ENCODE data around the gene S100A8.
"Not testable (repeated sequence)": the region's sequence is repeated elsewhere in the genome, so short reads cannot be mapped to it uniquely, and the experiment has no call there.

The S100A8 gene

GRCh38 chr1:153415850-153416570 is 25.1 kb upstream of the S100A8 start, which contains the start of gene S100A7A:
TSS of gene S100A7A (plus strand) at chr1:153416520. CDS start at chr1:153418083, 1,563 bp downstream.
- DNase-seq: no peak

- DNase-seq: not testable (repeated sequence)
Measured at GRCh38 chr1:153413961-153414360, 23.1 kb upstream of the S100A8 start.

DNA sequence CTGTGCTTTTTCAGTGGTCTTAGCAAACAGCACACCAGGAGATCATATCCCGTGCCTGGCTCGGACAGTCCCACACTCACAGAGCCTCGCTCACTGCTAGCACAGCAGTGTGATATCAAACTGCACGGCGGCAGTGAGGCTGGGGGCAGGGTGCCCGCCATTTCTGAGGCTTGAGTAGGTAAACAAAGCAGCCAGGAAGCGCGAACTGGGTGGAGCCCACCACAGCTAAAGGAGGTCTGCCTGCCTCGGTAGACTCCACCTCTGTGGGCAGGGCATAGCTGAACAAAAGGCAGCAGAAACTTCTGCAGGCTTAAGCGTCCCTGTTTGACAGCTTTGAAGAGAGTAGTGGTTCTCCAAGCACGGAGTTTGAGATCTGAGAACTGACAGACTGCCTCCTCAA is 16.4 kb upstream of the S100A8 start:
- DNase-seq: not testable (repeated sequence)

DNA sequence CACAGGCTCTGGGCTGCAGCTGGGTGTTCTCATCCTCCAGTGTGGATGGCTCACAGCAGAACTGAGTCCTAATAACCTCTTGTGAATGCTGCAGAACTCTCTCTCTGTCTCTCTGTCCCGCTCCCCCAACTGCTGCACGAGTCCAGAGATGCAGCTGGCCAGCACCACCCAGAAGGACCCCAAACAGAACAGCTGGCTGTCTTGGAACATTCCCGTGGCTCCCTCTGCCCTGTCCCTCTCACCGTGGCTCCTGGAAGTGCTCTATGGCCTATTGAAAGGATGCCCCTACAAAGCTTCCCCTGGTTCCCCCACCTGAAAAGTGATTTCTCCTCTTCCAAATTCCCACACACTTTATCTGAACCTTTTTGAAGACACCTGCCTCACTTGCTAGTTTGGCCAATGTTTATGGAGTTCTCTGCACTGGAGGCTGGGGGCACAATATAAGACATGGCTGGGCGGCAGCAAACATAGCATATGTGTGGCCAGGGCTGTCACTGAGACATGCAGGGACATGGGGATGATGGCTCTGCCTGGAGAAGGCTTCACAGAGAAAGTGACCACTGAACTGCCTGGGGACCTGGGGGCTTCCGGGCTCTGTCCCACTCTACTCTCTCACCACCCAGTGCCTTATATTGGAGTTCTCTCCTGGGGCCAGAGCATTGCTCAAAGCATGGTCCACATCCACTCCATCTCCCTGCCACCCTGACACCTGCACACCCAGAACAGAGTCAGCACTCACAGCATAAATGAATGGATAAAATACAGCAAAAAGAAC is 15.1 kb upstream of the S100A8 start:
- DNase-seq: not testable (repeated sequence)

DNA sequence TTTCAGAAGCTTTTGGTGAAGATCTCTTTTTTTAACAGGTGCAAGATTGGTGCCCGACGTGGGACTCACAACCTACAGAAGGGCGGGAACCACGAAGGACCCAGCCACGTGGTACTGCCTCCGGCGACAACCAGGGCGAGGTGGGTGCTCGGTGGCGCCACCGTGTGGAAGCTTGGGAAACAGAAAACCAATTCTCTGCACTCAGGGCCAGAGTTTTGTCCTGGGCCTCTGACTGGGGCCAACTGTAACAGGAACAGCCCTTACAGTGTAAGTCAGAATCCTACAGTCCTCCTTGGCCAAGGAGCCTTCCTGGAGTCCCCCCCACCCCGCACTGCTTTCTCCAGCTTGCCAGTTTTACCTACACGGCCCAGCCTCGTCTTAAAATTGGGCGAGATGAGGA is 13.9 kb upstream of the S100A8 start:
- DNase-seq: no peak

DNA sequence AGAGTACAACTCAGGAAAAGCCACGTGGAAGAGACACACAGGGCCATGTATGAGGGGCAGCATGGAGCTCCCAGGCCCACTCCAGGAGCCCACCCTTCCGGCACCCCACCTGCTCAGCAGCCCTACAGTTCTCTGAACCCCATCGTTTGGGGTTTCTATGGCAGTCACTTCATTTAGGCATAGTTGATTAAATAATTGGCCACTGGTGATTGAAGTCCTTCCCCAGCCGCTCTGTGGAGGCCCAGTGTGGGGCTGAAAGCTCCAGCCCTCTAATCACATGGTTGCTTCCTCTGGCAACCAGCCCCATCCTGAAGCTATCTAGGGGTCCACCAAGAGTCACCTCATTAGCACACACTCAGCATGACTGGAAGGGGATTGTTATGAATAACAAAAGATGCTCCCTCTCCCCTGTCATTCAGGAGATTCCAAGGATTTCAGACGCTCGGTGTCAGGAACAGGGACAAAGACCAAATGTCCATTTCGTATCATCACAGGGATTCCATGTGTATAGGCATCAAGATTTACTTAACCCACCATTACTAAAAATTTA is 13.3 kb upstream of the S100A8 start:
- no peak for DNase-seq

DNA sequence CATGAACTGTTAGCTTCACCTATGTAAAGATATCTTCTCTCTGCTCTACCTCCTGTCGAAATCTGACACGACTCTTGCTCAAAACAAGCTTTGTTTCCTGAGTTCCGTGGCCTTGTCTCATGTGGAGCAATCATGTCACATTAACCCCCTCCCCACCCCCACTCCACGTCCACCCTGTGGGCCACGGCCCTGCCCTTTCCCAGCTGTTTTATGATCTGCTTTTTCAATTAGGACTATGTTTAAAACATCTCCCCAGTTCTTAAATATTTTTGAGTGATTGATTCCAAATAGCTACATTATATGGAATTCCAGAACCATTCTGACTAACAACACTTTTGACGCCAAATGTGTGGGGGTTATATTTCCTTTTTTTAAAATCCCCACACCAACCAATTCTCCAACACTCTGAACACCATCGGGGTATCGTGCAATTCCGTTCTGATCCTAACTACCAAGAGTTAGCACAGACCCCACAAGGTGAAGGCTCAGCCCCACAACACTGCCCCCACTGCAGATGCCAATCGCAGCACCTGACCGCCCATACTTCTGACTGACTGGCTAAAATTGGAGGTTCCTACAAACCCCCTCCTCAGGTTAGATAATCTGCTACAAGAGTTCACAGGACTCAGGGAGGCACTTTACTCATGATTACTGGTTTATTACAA is 12.7 kb upstream of the S100A8 start:
- DNase-seq: no peak

GRCh38 chr1:153402226-153402625 is 11.4 kb upstream of the S100A8 start:
- DNase-seq: no peak

GRCh38 chr1:153401461-153401860 is 10.6 kb upstream of the S100A8 start:
- no peak for DNase-seq

- DNase-seq: no peak
Measured at GRCh38 chr1:153400244-153400643, 9.4 kb upstream of the S100A8 start.

GRCh38 chr1:153399401-153400055 is 8.7 kb upstream of the S100A8 start:
- DNase-seq: no peak

GRCh38 chr1:153397924-153398651 is 7.2 kb upstream of the S100A8 start:
- DNase-seq: no peak

GRCh38 chr1:153397051-153397923 is 6.4 kb upstream of the S100A8 start:
- DNase-seq: no peak

DNA sequence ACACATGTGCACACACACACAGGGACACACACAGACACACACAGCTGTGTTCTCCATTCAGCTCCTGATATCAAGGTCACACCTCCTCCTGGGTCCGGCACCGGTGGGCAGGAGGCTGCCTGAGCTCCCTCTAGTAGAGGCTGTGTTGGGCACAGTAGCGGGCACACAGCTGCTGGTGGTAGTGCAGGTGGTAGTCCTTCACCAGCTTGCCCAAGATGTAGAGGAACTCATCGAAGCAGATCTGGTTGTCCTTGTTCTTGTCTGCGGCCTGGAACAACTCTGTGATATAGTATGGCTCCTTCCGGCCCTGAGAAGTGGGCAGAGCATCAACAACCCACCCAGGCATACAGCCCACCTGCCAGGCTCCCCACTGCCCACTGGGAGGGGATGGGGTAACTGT is 5.6 kb upstream of the S100A8 start:
- no peak for DNase-seq

DNA sequence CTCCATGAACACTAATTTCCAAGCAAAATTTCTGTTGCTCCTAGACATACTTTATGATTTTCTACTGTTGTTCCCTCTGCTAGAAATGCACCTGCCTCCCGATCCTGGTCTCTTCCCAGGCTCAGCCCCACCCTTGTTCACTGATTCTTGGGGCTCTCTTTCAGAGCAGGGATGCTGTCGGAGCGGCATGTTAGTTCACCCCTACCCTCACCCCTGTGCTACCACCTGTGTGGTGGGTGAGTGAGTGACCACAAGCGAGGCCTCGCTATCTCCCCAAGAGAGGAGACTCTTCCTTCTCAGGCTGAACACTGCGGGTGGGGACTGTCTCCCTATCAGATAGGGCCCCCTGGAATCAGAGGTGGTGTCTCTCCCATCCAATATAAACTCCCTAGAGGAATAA is 4.9 kb upstream of the S100A8 start:
- DNase-seq: no peak

DNA sequence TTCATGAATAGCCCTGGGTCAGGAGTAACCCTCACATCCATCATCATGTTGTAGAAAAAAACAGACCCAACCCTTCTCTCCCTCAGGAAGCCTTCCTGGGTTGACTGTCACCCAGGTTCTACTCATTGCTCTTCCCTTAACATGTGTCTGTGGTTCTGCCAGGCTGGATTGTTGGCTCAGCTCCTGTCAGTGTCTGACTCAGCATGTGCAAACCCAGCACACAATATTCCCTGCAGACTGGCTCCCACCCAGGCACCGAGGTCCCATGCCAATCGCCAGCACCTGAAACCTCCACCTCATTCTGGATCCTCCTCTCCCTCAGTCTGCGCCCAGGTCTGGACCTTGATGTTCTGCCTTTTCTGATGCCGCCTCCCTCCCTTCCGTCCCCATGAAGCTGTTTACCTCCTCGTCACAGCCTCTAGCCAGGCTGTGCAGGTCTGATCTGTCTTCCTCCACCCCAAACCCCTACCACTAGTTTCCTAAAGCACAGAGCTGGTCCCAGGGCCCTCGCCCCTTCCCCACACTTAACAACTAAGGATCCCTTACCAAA is 4.3 kb upstream of the S100A8 start:
- DNase-seq: no peak

DNA sequence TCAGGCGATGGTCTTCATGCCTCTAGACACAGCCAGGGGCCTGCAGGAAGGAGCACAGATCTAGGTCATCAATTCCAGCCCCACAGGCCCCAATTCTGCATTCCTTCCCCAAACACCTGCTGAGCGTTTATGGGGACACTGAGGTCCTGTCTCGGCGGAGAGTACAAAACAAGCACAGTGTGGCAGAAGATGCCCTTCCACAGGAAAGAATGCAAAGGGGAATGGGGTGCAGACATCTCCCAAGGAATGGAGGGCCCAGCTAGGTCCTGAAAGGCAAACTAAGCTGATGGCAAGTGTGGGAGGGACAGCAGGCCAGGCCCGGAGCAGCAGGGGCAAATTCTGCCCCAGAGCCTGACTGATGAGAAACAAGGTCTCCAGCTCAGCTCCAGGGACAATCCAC is 3.5 kb upstream of the S100A8 start:
- no peak for DNase-seq

- DNase-seq: no peak
Measured at GRCh38 chr1:153393926-153394325, 3.1 kb upstream of the S100A8 start.

- DNase-seq: no peak
Measured at GRCh38 chr1:153392822-153393221, 1.9 kb upstream of the S100A8 start.

DNA sequence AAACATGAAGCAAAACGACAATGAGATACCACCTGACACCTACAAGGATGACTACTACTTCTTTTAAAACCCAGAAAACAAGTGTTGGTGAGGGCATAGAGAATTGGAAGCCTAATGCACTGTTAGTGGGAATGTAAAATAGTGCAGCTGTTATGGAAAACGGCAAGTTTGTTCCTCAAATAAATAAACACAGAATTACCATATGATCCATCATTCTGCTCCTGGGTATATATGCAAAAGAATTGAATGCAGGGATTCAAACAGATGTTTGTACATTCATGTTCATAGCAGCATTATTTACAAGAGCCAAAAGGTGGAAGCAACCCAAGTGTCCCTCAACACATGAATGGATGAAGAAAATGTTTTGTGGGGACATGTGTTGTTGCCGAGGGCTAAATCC is 1.4 kb upstream of the S100A8 start:
- DNase-seq: no peak

All from activated gamma-delta T cell (primary cell).